T-cell (primary cell): Measurements from ENCODE around the gene HPS4. TPM values are rescaled to one million over a fixed set of nuclear protein-coding genes. Genes with fewer than 3 reads are reported as not detected.

Source experiments
- ATAC-seq, 4 experiments: fragments of 200-7000 bp in 3 of 4; fragments of 150-1000 bp in 1 of 4; cut with Tn5 transposase; replicated peaks in 1 of 4; 1 replicate in 3 of 4; 2 replicates in 1 of 4; pipeline ENCODE4 v1.10.0; 2021; ENCODE audit warnings: moderate library complexity in 3 of 4, mild to moderate bottlenecking in 2 of 4, moderate number of reproducible peaks in 1 of 4
- CTCF ChIA-PET, 2 donors: fragments of 300-600 bp; sonication (Branson Sonifier 250); formaldehyde crosslinking; loops; one replicate each; lab custom pipeline; 2022; ENCODE audit warnings: antibody characterized with exemption in 2 of 2; lab: Charles Lee
- POLR2A ChIA-PET, 2 donors: fragments of 300-600 bp; sonication (Branson Sonifier 250); formaldehyde crosslinking; loops; one replicate each; lab custom pipeline; 2022; ENCODE audit warnings: antibody characterized with exemption in 2 of 2; lab: Charles Lee
- DNase-seq, 35 experiments: peaks; one replicate each; pipeline versions ENCODE4 v3.0.0 to v3.0.0-alpha.2; 2013 to 2023
- H3K27ac ChIP-seq: one replicate; pipeline ENCODE4 v1.5.1; 2013; ENCODE audit warnings: low read length
- H3K27me3 ChIP-seq, 2 experiments: replicated peaks in 1 of 2; 1 replicate in 1 of 2; 2 replicates in 1 of 2; pipeline versions ENCODE4 v1.6.1 to v1.7.0; 2013; ENCODE audit warnings: low read length in 1 of 2, mixed read lengths in 1 of 2; ENCODE audit not compliant: control insufficient read depth in 2 of 2, insufficient read depth in 2 of 2; ENCODE audit errors: extremely low read depth in 1 of 2
- H3K36me3 ChIP-seq, 2 donors: 1 replicate in 1 of 2; 2 replicates in 1 of 2; pipeline versions ENCODE4 v1.6.1 to v1.7.0; 2013; ENCODE audit warnings: low read length in 1 of 2; ENCODE audit not compliant: control insufficient read depth in 2 of 2, insufficient read depth in 1 of 2; ENCODE audit errors: extremely low read depth in 1 of 2
- H3K4me1 ChIP-seq, 2 experiments: 1 replicate in 1 of 2; 2 replicates in 1 of 2; pipeline versions ENCODE4 v1.6.1 to v1.7.0; 2013; ENCODE audit warnings: low read length in 2 of 2, mixed read lengths in 1 of 2; ENCODE audit not compliant: insufficient read depth in 2 of 2, control insufficient read depth in 1 of 2; ENCODE audit errors: extremely low read depth in 1 of 2
- H3K4me3 ChIP-seq, 2 donors: 1 replicate in 1 of 2; 2 replicates in 1 of 2; pipeline versions ENCODE4 v1.5.1 to v1.7.0; 2013; ENCODE audit warnings: mild to moderate bottlenecking in 2 of 2, low read length in 1 of 2, moderate library complexity in 1 of 2; ENCODE audit not compliant: control insufficient read depth in 1 of 2; ENCODE audit errors: extremely low read depth in 1 of 2
- H3K9me3 ChIP-seq: 2 replicates; pipeline ENCODE4 v1.7.0; 2013
- H3K27ac Mint-ChIP-seq, 2 donors: one replicate each; pipeline ENCODE4 v1.8.0; 2020 to 2021; ENCODE audit warnings: mild to moderate bottlenecking in 2 of 2, mixed read lengths in 2 of 2
- H3K27me3 Mint-ChIP-seq, 2 donors: one replicate each; pipeline ENCODE4 v1.8.0; 2021 to 2022; ENCODE audit warnings: mixed read lengths in 2 of 2
- H3K36me3 Mint-ChIP-seq: one replicate; pipeline ENCODE4 v1.8.0; 2021; ENCODE audit warnings: mixed read lengths
- H3K4me1 Mint-ChIP-seq, 3 donors: one replicate each; pipeline ENCODE4 v1.8.0; 2020 to 2022; ENCODE audit warnings: mixed read lengths in 3 of 3, mild to moderate bottlenecking in 1 of 3
- H3K4me3 Mint-ChIP-seq, 3 donors: one replicate each; pipeline ENCODE4 v1.8.0; 2020 to 2022; ENCODE audit warnings: mild to moderate bottlenecking in 3 of 3, mixed read lengths in 3 of 3, moderate library complexity in 3 of 3
- H3K9me3 Mint-ChIP-seq, 3 donors: one replicate each; pipeline ENCODE4 v1.8.0; 2020 to 2022; ENCODE audit warnings: mixed read lengths in 3 of 3
- whole genome bisulfite sequencing: methylation state at CpG from one replicate; pipeline ENCODE4 v1.1.5; 2013; ENCODE audit warnings: missing lambda C conversion rate; ENCODE audit not compliant: insufficient coverage; 5-methylcytosine and 5-hydroxymethylcytosine counted together
- total RNA-seq, 35 experiments: library from RNA in 6 of 35; stranded (reverse) in 6 of 35; fragments of 120-200 nt in 1 of 35; gene quantifications; one replicate each; pipeline versions ENCODE4 v1.2.1 to v1.2.4 and lab custom pipeline; 2013 to 2026

Gene HPS4
- total RNA-seq, 5 donors from 2014 or later (not counting 1 experiment from before 2014, with no cell fraction given) = 38.7 to 53.4 (median 50.0) TPM

DNA sequence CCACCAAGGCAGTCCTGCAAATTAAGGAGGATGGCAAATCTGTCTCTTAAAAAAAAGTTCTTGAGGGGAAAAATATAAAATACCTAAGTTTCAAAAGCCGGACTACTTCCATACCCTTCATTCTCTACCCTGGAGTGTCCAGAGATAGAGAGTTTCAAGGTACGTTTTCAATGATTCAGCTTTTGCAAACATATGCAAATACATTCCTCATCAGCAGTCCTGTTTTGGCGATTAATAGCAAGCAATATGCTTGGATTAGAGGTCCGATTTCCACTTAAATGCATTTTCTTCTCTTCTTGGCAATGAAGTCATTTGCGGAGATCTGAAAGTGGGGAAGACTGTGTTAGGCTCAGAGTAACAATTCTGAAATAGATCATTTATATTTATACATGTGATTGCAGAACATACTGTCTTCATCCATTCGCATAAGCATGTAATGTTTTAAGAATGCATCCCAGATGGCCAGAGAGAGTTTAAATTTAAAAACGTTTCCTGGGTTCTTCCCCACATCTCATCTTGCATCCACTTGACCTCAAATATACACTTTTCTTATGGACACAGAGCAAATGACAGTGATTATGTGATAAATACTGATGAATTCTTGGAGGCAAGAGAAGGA, 42.5 kb upstream of the HPS4 start:
- Histone ChIP-seq H3K4me3 (no peak overlapping the region), H3K27ac (no peak overlapping the region), H3K9me3 (no peaks in the 10 kb centered on the region), H3K27me3 (no peaks in the 10 kb centered on the region), H3K4me1 (no peaks in the 10 kb centered on the region), H3K36me3 (peaks cover 11 to 64% of the 10 kb centered on the region in 2 donors)
- H3K36me3 Mint-ChIP-seq = peaks cover 33% of the 10 kb centered on the region
- CTCF ChIA-PET = no interaction called here
- H3K27me3 Mint-ChIP-seq = no peaks in the 10 kb centered on the region
- no peaks in the 10 kb centered on the region for H3K4me1 Mint-ChIP-seq
- POLR2A ChIA-PET = no interaction called here
- ATAC-seq = no peak
- no peak for DNase-seq
- no peak overlapping the region for H3K4me3 Mint-ChIP-seq
- 100% methylated on average over 2 of the region's 7 CpGs for WGBS
- no peak overlapping the region for H3K27ac Mint-ChIP-seq
- H3K9me3 Mint-ChIP-seq = no peaks in the 10 kb centered on the region

DNA sequence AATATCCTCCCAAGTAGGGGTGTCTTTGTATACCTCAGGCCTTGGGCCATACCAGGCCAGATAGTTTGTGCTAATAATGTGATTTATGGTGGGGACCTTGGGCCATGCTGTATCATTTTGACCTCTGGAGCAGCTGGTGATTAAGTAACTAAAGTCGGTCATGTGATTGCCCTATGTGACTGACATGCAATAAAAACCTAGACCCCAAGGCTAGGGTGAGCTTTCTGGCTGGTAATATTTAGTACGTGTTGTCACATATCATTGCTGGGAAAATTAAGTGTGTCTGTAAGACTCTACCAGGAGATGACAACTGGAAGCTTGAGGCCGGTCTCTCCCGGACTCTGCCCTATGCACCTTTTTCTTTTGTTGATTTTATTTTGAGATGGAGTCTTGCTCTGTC, 41.3 kb upstream of the HPS4 start:
- Histone ChIP-seq H3K27me3 (no peaks in the 10 kb centered on the region), H3K36me3 (peaks cover 11 to 53% of the 10 kb centered on the region in 2 donors), H3K27ac (no peak overlapping the region), H3K4me1 (no peaks in the 10 kb centered on the region), H3K9me3 (no peaks in the 10 kb centered on the region), H3K4me3 (no peak overlapping the region)
- peaks cover 31% of the 10 kb centered on the region for H3K36me3 Mint-ChIP-seq
- DNase-seq (no peak), ATAC-seq (no peak)
- H3K27ac Mint-ChIP-seq = no peak overlapping the region
- H3K4me3 Mint-ChIP-seq = no peak overlapping the region
- H3K27me3 Mint-ChIP-seq = no peaks in the 10 kb centered on the region
- no peaks in the 10 kb centered on the region for H3K4me1 Mint-ChIP-seq
- ChIA-PET POLR2A (no interaction called here), CTCF (no interaction called here)
- 100% methylated on average over 4 of the region's 4 CpGs for WGBS
- no peaks in the 10 kb centered on the region for H3K9me3 Mint-ChIP-seq

DNA sequence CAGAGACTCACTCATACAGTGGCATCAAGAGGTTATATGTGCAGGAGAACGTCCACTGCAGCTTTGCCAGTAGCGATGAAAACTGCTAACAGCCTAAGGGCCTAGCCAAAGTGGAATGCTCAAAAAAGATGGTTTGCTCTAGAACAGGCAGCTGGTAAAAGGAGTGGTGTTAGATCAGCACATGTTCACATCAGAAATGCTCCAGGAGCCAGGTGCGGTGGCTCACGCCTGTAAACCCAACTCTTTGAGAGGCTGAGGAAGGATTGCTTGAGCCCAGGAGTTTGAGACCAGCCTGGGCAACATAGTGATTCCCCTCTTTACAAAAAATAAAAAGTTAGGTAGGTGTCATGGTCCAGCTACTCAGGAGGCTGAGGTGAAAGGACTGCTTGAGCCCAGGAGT, 39.0 kb upstream of the HPS4 start:
- Mint-ChIP-seq H3K27ac (no peak overlapping the region), H3K9me3 (no peaks in the 10 kb centered on the region), H3K36me3 (peaks cover 28% of the 10 kb centered on the region), H3K4me3 (no peak overlapping the region), H3K27me3 (no peaks in the 10 kb centered on the region), H3K4me1 (no peaks in the 10 kb centered on the region)
- Histone ChIP-seq H3K36me3 (peaks cover 3 to 38% of the 10 kb centered on the region in 2 donors), H3K4me1 (no peaks in the 10 kb centered on the region), H3K27ac (no peak overlapping the region), H3K9me3 (no peaks in the 10 kb centered on the region), H3K27me3 (no peaks in the 10 kb centered on the region), H3K4me3 (no peak overlapping the region)
- no peak for ATAC-seq
- no peak for DNase-seq
- 80% methylated on average over 1 of the region's 4 CpGs for WGBS
- CTCF ChIA-PET = no interaction called here
- POLR2A ChIA-PET = no interaction called here

DNA sequence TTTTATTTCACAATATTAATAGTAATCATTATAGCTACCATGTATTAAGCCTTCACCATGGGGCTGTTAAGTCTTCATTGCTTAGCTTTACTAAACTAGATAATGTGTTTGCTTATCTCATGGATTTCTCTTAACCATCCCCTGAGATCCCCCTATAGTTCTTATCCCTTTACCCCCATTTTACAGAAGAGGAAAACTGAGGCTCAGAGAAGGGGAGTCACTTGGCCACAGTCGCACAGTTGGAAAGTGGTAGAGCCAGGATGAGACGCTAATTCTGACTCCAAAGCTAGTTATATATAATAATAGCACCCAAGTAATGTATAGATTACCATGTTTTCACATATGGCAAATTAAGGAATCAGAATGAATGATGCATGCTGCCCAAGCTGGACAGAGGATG, 38.4 kb upstream of the HPS4 start:
- DNase-seq = no peak
- no peaks in the 10 kb centered on the region for H3K4me1 Mint-ChIP-seq
- Histone ChIP-seq H3K27me3 (no peaks in the 10 kb centered on the region), H3K27ac (no peak overlapping the region), H3K36me3 (peaks cover under 1 to 32% of the 10 kb centered on the region in 2 donors), H3K4me1 (no peaks in the 10 kb centered on the region), H3K4me3 (no peak overlapping the region), H3K9me3 (no peaks in the 10 kb centered on the region)
- H3K27me3 Mint-ChIP-seq = no peaks in the 10 kb centered on the region
- H3K27ac Mint-ChIP-seq = no peak overlapping the region
- CTCF ChIA-PET = interaction anchor here in 1 of 2 donors (0.6 kb wide), 2 partner anchors 19 to 43 kb away, joined by 3 read pairs; no protein-coding TSS in a partner anchor
- no CpG with 5 or more reads among the region's 2 CpGs for WGBS
- no peak overlapping the region for H3K4me3 Mint-ChIP-seq
- no peak for ATAC-seq
- peaks cover 24% of the 10 kb centered on the region for H3K36me3 Mint-ChIP-seq
- H3K9me3 Mint-ChIP-seq = no peaks in the 10 kb centered on the region
- POLR2A ChIA-PET = no interaction called here

DNA sequence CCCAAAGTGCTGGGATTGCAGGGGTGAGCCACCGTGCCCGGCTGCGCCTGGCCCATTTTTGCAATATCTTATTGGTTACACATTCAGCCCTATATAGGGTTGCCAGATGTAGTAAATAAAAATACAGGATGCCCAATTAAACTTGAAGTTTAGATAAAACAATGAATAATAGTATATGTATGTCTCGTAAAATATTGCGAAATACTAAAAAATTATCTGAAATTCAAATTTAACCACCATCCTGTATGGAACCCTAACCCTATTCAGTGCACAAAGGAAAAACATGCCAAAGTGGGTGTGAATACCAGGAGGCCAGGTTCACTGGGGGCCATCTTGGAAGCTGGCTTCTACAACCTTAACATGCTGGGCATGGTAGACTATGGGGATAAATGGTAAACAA, 33.8 kb upstream of the HPS4 start:
- Histone ChIP-seq H3K9me3 (no peaks in the 10 kb centered on the region), H3K36me3 (no peaks in the 10 kb centered on the region), H3K27ac (no peak overlapping the region), H3K4me3 (no peak overlapping the region), H3K4me1 (peaks cover 3 to 7% of the 10 kb centered on the region in 2 experiments), H3K27me3 (no peaks in the 10 kb centered on the region)
- ChIA-PET POLR2A (no interaction called here), CTCF (no interaction called here)
- ATAC-seq (no peak), DNase-seq (no peak)
- H3K9me3 Mint-ChIP-seq = no peaks in the 10 kb centered on the region
- peaks cover 16 to 19% (median 18%) of the 10 kb centered on the region in 3 donors for H3K4me1 Mint-ChIP-seq
- peaks cover 6% of the 10 kb centered on the region for H3K36me3 Mint-ChIP-seq
- WGBS = no CpG with 5 or more reads among the region's 5 CpGs
- H3K27me3 Mint-ChIP-seq = no peaks in the 10 kb centered on the region
- H3K27ac Mint-ChIP-seq = no peak overlapping the region
- no peak overlapping the region for H3K4me3 Mint-ChIP-seq

DNA sequence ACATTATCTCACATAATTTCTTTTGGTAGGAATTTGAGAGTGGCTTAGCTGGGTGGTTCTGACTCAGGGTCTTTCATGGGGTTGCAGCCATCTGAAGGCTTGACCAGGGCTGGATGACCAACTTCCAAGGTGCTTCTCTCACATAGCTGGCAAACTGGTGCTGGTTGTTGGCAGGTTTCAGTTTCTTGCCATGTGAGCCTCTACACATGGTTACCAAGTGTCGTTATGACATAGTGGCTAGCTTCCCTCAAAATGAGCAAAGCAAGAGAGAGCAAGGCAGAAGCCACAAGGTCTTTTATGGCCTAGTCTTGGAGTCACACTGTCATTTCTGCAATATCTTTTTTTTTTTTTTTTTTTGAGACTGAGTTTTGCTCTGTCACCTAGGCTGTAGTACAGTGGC, 32.9 kb upstream of the HPS4 start:
- H3K4me3 Mint-ChIP-seq = no peak overlapping the region
- Histone ChIP-seq H3K36me3 (no peaks in the 10 kb centered on the region), H3K27me3 (no peaks in the 10 kb centered on the region), H3K4me1 (peaks cover 8 to 14% of the 10 kb centered on the region in 2 experiments), H3K4me3 (no peak overlapping the region), H3K9me3 (no peaks in the 10 kb centered on the region), H3K27ac (no peak overlapping the region)
- H3K36me3 Mint-ChIP-seq = peaks cover under 1% of the 10 kb centered on the region
- ChIA-PET CTCF (no interaction called here), POLR2A (interaction anchor here in 1 of 2 donors (0.6 kb wide), 1 partner anchor 9 kb away, joined by 4 read pairs; no protein-coding TSS in a partner anchor)
- ATAC-seq (no peak), DNase-seq (no peak)
- H3K4me1 Mint-ChIP-seq = peaks cover 24 to 27% (median 24%) of the 10 kb centered on the region in 3 donors
- no peaks in the 10 kb centered on the region for H3K27me3 Mint-ChIP-seq
- WGBS = 63% methylated on average over 1 of the region's 1 CpG
- H3K9me3 Mint-ChIP-seq = no peaks in the 10 kb centered on the region
- no peak overlapping the region for H3K27ac Mint-ChIP-seq
